K562 (cell line): ENCODE data around the gene CAST. TPM values are rescaled to one million over a fixed set of nuclear protein-coding genes. Genes with fewer than 3 reads are reported as not detected.

ENCODE experiments used
- BRF1 ChIP-seq: IDR thresholded peaks from 3 replicates; pipeline ENCODE4 v1.6.1; 2011; ENCODE audit warnings: borderline replicate concordance, mild to moderate bottlenecking; ENCODE audit not compliant: insufficient read length; ENCODE audit errors: extremely low read depth
- CC2D1A ChIP-seq: fragments of 450-650 bp; IDR thresholded peaks from 2 replicates; pipeline ENCODE4 v1.6.1; 2017; ENCODE audit warnings: mild to moderate bottlenecking
- ETV1 ChIP-seq: fragments of 450-650 bp; conservative IDR thresholded peaks from 2 replicates; pipeline ENCODE4 v1.6.1; 2016; ENCODE audit warnings: missing genetic modification characterization, control low read depth, low read depth, missing compliant biosample characterization
- ETV6 ChIP-seq, 3 experiments: fragments of 150-350 bp in 1 of 3; sonication (generic) in 1 of 3; formaldehyde crosslinking in 1 of 3; IDR thresholded peaks; 2 replicates each; pipeline versions ENCODE4 v1.6.1 to v1.8.0; 2014 to 2022; ENCODE audit warnings: borderline replicate concordance in 2 of 3, low read depth in 2 of 3, antibody characterized with exemption in 1 of 3, low read length in 1 of 3, mild to moderate bottlenecking in 1 of 3, missing genetic modification reagents in 1 of 3
- GABPA ChIP-seq: fragments of 200-800 bp; sonication (Bioruptor generic); conservative IDR thresholded peaks from 2 replicates; pipeline ENCODE4 v1.6.1; 2016; ENCODE audit warnings: low read depth, missing genetic modification characterization, missing compliant biosample characterization
- L3MBTL2 ChIP-seq: fragments of 450-650 bp; IDR thresholded peaks from 2 replicates; pipeline ENCODE4 v1.6.1; 2016; ENCODE audit warnings: mild to moderate bottlenecking, moderate library complexity
- MYC ChIP-seq, 2 experiments: fragments of 250-450 bp in 1 of 2; sonication (Bioruptor Pico) in 1 of 2; IDR thresholded peaks; 2 replicates each; pipeline versions ENCODE4 v1.5.1 to v1.6.1; 2012 to 2021; ENCODE audit warnings: low read depth in 2 of 2, borderline replicate concordance in 1 of 2, improper control_type of control experiment in 1 of 2, low read length in 1 of 2, mild to moderate bottlenecking in 1 of 2, moderate library complexity in 1 of 2
- NCOR1 ChIP-seq: fragments of 450-650 bp; IDR thresholded peaks from 2 replicates; pipeline ENCODE4 v1.6.1; 2016; ENCODE audit warnings: mild to moderate bottlenecking, moderate library complexity
- SMAD4 ChIP-seq: fragments of 250-450 bp; sonication (Bioruptor Pico); conservative IDR thresholded peaks from 2 replicates; pipeline ENCODE4 v1.8.0; 2021; ENCODE audit warnings: inconsistent platforms, mild to moderate bottlenecking, moderate library complexity
- SMARCA4 ChIP-seq: fragments of 450-650 bp; IDR thresholded peaks from 2 replicates; pipeline ENCODE4 v1.6.1; 2016
- SRSF1 ChIP-seq: fragments of 200-400 bp; formaldehyde crosslinking; IDR thresholded peaks from 2 replicates; pipeline ENCODE4 v1.6.1; 2017; ENCODE audit warnings: mild to moderate bottlenecking, low read depth, low read length, moderate library complexity
- TAF1 ChIP-seq: IDR thresholded peaks from 2 replicates; pipeline ENCODE4 v1.6.1; 2011; ENCODE audit warnings: mild to moderate bottlenecking, low read length, moderate library complexity; ENCODE audit not compliant: insufficient read depth, control insufficient read depth, severe bottlenecking; ENCODE audit errors: extremely low read depth
- YY1 ChIP-seq, 3 experiments: IDR thresholded peaks; 2 replicates each; pipeline ENCODE4 v1.6.1; 2011; ENCODE audit warnings: low read length in 2 of 3, mild to moderate bottlenecking in 2 of 3, moderate library complexity in 2 of 3, borderline replicate concordance in 1 of 3, control low read depth in 1 of 3, low read depth in 1 of 3; ENCODE audit not compliant: insufficient read depth in 3 of 3, insufficient replicate concordance in 2 of 3, control insufficient read depth in 1 of 3, insufficient read length in 1 of 3; ENCODE audit errors: extremely low read depth in 1 of 3
- ZEB2 ChIP-seq: fragments of 450-650 bp; IDR thresholded peaks from 2 replicates; pipeline ENCODE4 v1.6.1; 2016
- ZNF133 ChIP-seq: fragments of 250-450 bp; sonication (Bioruptor Pico); IDR thresholded peaks from 2 replicates; pipeline ENCODE4 v1.4.0; 2020; ENCODE audit warnings: mild to moderate bottlenecking
- polyA plus RNA-seq, 8 experiments: library from polyadenylated mRNA; depleted of rRNA in 4 of 8; stranded (reverse) in 5 of 8; unstranded in 3 of 8; fragments of >200 nt; fragmentation: Nextera tagmentation in 2 of 8; fragmentation: Illumina TruSeq in 1 of 8; extraction: Ambion mirVana in 2 of 8; extraction: Trizol in 1 of 8; gene quantifications; 2 replicates each; pipeline versions ENCODE4 v1.2.1 to v1.2.3, GENCODE V29; 2011 to 2014; ENCODE audit warnings: inconsistent platforms in 1 of 8, missing spikeins in 1 of 8
- total RNA-seq, 7 experiments: library from RNA; depleted of rRNA in 6 of 7; stranded (reverse); fragments of >200 nt in 6 of 7; fragmentation: Illumina TruSeq in 2 of 7; extraction: Trizol in 2 of 7; gene quantifications; 2 replicates each; pipeline versions ENCODE4 v1.2.1 to v1.2.3, GENCODE V29; 2011 to 2021; ENCODE audit warnings: low replicate concordance in 1 of 7
- TF ChIP-seq, protein P1 (sequence below): fragments of 450-650 bp; IDR thresholded peaks from 2 replicates; pipeline ENCODE4 v1.6.1; 2017; ENCODE audit warnings: mild to moderate bottlenecking, moderate library complexity
- TF ChIP-seq, protein P2 (sequence below): fragments of 250-450 bp; sonication (Bioruptor Pico); IDR thresholded peaks from 2 replicates; pipeline ENCODE4 v1.5.0; 2021; ENCODE audit warnings: mild to moderate bottlenecking, borderline replicate concordance
- TF ChIP-seq, protein P3 (sequence below): fragments of 250-450 bp; sonication (Bioruptor Pico); IDR thresholded peaks from 2 replicates; pipeline ENCODE4 v1.9.0; 2021; ENCODE audit warnings: mild to moderate bottlenecking, inconsistent platforms
- TF ChIP-seq, protein P4 (sequence below): fragments of 250-450 bp; sonication (Bioruptor Pico); IDR thresholded peaks from 2 replicates; pipeline ENCODE4 v1.8.0; 2021; ENCODE audit warnings: borderline replicate concordance, mild to moderate bottlenecking, moderate library complexity; ENCODE audit not compliant: poor library complexity, severe bottlenecking

Gene CAST
- total and polyA plus RNA-seq, 9 of the 15 experiments (the other 6 are each of a cell fraction or from before 2014, with no cell fraction given) = 55.5 to 136 (median 86.1) TPM

DNA sequence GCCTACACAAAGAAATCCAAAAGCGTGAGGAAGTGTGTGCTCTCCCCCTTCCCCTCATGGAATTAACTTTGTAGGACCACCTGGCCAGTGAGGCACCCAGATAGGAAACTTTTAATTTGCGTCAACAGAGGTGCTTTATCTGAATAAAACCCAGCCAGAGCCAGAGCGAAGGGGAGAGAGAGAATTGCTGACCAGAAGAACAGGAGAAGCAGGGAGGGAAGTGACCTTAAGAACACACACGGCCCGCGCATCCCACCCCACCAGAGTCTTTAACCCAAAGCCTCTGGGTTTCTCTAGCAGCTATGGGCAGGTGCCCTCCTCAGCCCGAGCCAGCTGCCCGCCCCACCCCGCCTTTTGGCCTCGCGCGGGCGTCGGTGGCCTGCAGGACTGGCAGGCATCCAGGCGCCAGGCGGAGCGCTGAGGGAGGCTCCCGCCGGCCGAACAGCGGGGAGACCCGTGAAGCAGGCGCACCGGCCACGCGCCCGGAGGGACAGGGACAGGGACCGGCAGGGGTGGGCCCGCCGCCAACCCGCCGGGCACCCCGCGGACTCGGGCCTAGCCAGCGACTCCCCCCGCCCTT lies 145.0 kb downstream of the CAST start (continued):
- TF ChIP-seq ETV1 (tag) (no peak), SMARCA4 (0 out of 2 replicates have a peak, but pooled peaks have one; percentile 26), YY1 (IDR thresholded peaks at IDR 0.05; ENCODE audit: borderline replicate concordance in 1 of 3, control insufficient read depth in 1 of 3, extremely low read depth in 1 of 3, insufficient read depth in 3 of 3, insufficient read length in 1 of 3, insufficient replicate concordance in 2 of 3, low read depth in 1 of 3, low read length in 2 of 3) (peak in 1 of 3 experiments; percentile 6), ETV6 (IDR thresholded peaks at IDR 0.05; ENCODE audit: borderline replicate concordance in 1 of 2, low read depth in 2 of 2, low read length in 1 of 2) (no peak), ETV6 (CRISPR knock-in tag; IDR thresholded peaks at IDR 0.05; ENCODE audit: borderline replicate concordance) (peak; percentile 78; the same call in 1 of the 2 replicates), SRSF1 (no peak), MYC (IDR thresholded peaks at IDR 0.05; ENCODE audit: low read depth, low read length) (no peak; the same call in 1 of the 2 replicates), MYC (CRISPR knock-in tag; IDR thresholded peaks at IDR 0.05; ENCODE audit: borderline replicate concordance, low read depth) (no peak), ZEB2 (no peak), CC2D1A (no peak), L3MBTL2 (peak; percentile 73), SMAD4 (CRISPR knock-in tag) (peak; percentile 58; the same call in 1 of the 2 replicates), NCOR1 (no peak), TAF1 (peak; percentile 35), GABPA (tag) (no peak), BRF1 (no peak), ZNF133 (CRISPR knock-in tag) (no peak)
- TF ChIP-seq, protein P1, sequence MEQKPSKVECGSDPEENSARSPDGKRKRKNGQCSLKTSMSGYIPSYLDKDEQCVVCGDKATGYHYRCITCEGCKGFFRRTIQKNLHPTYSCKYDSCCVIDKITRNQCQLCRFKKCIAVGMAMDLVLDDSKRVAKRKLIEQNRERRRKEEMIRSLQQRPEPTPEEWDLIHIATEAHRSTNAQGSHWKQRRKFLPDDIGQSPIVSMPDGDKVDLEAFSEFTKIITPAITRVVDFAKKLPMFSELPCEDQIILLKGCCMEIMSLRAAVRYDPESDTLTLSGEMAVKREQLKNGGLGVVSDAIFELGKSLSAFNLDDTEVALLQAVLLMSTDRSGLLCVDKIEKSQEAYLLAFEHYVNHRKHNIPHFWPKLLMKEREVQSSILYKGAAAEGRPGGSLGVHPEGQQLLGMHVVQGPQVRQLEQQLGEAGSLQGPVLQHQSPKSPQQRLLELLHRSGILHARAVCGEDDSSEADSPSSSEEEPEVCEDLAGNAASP = no peak
- TF ChIP-seq, protein P2, sequence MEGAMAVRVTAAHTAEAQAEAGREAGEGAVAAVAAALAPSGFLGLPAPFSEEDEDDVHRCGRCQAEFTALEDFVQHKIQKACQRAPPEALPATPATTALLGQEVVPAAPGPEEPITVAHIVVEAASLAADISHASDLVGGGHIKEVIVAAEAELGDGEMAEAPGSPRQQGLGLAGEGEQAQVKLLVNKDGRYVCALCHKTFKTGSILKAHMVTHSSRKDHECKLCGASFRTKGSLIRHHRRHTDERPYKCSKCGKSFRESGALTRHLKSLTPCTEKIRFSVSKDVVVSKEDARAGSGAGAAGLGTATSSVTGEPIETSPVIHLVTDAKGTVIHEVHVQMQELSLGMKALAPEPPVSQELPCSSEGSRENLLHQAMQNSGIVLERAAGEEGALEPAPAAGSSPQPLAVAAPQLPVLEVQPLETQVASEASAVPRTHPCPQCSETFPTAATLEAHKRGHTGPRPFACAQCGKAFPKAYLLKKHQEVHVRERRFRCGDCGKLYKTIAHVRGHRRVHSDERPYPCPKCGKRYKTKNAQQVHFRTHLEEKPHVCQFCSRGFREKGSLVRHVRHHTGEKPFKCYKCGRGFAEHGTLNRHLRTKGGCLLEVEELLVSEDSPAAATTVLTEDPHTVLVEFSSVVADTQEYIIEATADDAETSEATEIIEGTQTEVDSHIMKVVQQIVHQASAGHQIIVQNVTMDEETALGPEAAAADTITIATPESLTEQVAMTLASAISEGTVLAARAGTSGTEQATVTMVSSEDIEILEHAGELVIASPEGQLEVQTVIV (CRISPR knock-in tag) = no peak
- TF ChIP-seq, protein P3, sequence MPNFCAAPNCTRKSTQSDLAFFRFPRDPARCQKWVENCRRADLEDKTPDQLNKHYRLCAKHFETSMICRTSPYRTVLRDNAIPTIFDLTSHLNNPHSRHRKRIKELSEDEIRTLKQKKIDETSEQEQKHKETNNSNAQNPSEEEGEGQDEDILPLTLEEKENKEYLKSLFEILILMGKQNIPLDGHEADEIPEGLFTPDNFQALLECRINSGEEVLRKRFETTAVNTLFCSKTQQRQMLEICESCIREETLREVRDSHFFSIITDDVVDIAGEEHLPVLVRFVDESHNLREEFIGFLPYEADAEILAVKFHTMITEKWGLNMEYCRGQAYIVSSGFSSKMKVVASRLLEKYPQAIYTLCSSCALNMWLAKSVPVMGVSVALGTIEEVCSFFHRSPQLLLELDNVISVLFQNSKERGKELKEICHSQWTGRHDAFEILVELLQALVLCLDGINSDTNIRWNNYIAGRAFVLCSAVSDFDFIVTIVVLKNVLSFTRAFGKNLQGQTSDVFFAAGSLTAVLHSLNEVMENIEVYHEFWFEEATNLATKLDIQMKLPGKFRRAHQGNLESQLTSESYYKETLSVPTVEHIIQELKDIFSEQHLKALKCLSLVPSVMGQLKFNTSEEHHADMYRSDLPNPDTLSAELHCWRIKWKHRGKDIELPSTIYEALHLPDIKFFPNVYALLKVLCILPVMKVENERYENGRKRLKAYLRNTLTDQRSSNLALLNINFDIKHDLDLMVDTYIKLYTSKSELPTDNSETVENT = peak; percentile 60
- TF ChIP-seq, protein P4, sequence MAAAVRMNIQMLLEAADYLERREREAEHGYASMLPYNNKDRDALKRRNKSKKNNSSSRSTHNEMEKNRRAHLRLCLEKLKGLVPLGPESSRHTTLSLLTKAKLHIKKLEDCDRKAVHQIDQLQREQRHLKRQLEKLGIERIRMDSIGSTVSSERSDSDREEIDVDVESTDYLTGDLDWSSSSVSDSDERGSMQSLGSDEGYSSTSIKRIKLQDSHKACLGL = no peak
